ENCODE measurements around the gene DNAAF2.

The DNAAF2 gene

GRCh38 chr14:49582113-49582977 lies 52.7 kb downstream of the DNAAF2 start:
- DNase-seq, result no peak

- DNase-seq, result no peak
These were observed 53.6 kb downstream of the DNAAF2 start for GRCh38 chr14:49581209-49582112.

GRCh38 chr14:49579841-49580240 lies 55.2 kb downstream of the DNAAF2 start:
- DNase-seq, result no peak

GRCh38 chr14:49578141-49578540 lies 56.9 kb downstream of the DNAAF2 start:
- no peak for DNase-seq
